Stimulated activated effector memory CD8-positive, alpha-beta T cell treated with anti-CD3 and anti-CD28 coated beads, Interleukin-12 subunit alpha, Interleukin-12 subunit beta, amount 100 ng/mL, for 72 hours (primary cell): ENCODE data around the gene SEMG2.

ENCODE experiments used
- ATAC-seq: fragments of 150-1000 bp; cut with Tn5 transposase; 2 replicates; pipeline ENCODE4 v1.10.0; 2021
- DNase-seq, 2 donors: peaks; one replicate each; pipeline ENCODE4 v3.0.0; 2021 to 2022; ENCODE audit warnings: low spot score in 2 of 2
- H3K27ac Mint-ChIP-seq: one replicate; pipeline ENCODE4 v1.8.0; 2022; ENCODE audit warnings: mild to moderate bottlenecking, mixed read lengths
- H3K36me3 Mint-ChIP-seq: one replicate; pipeline ENCODE4 v1.8.0; 2022; ENCODE audit warnings: mild to moderate bottlenecking, mixed read lengths
- H3K4me1 Mint-ChIP-seq: one replicate; pipeline ENCODE4 v1.8.0; 2022; ENCODE audit warnings: mixed read lengths
- H3K4me3 Mint-ChIP-seq: one replicate; pipeline ENCODE4 v1.8.0; 2022; ENCODE audit warnings: mild to moderate bottlenecking, mixed read lengths
- H3K9me3 Mint-ChIP-seq: one replicate; pipeline ENCODE4 v1.8.0; 2022; ENCODE audit warnings: mixed read lengths

The SEMG2 gene

DNA sequence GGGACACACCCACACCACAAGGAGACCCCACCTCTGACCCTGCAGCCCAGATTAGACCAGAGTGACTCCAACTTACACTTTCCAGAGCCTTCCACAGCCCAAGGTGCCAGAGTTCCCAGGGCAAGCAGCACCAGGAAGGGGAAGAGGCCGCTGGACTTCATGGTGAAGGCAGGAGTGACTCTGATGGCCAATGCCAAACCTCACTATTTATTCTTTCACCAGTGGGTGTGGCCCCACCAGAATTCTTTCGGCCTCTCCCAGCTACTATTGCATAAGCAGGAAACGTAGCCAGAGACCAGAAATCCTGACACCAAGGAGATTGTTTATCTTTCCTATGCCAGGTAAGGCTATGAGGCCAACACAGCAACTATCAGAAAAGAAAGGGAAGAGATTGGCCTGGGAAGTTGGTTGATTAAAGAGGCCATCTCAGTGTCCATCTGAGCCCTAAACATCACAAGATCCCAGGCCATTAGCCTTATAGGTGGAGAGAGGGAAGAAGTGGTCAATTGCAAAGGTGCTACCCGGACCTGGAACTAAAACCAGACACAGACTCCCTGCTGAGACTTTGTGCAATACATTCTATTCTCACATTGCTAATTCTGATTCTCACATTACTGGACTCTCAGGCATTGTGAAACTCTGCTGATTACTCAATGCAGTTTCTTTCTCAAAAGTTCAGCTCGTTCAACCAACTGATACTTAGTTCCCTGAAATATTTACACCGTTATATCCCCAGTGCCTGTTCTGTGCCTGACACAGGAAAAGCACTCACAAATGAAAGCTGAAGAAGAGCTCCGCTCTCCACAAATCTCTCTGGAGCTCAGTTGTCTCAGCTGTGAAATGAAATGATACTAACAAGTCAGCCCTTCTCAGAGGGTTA lies 33.5 kb downstream of the SEMG2 start, which contains the start of gene SLPI:
Gene SLPI, minus strand, starts transcription at position 182 of the 880 bp plus-strand sequence. Its CDS starts 21 bp downstream, at position 161.
- no peak within 1 kb of the TSS for H3K27ac Mint-ChIP-seq
- no peak within 1 kb of the TSS for H3K4me3 Mint-ChIP-seq
- no peaks in the 10 kb centered on the region for H3K36me3 Mint-ChIP-seq
- peaks cover 4% of the 10 kb centered on the region for H3K4me1 Mint-ChIP-seq
- ATAC-seq (peak; percentile 69), DNase-seq (peak in 1 of 2 donors; percentile 57)
- H3K9me3 Mint-ChIP-seq = no peaks in the 10 kb centered on the region

DNA sequence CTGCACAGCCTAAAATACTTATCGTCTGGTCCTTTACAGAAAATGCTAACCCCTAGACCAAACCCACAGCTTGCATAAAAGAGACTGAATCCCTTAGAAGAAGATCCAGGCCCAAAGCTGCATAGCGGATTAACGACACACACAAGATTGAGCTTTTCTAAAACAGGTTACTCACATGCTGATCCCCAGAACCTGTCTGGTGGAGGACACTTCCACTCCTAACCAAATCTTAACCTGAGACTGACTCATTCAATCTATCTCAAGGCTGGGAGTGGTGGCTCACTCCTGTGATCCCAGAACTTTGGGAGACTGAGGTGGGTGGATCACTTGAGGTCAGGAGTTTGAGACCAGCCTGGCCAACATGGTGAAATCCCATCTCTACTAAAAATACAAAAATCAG lies 36.0 kb downstream of the SEMG2 start:
- Mint-ChIP-seq H3K4me3 (no peak overlapping the region), H3K4me1 (peaks cover 4% of the 10 kb centered on the region), H3K9me3 (no peaks in the 10 kb centered on the region), H3K36me3 (no peaks in the 10 kb centered on the region), H3K27ac (no peak overlapping the region)
- ATAC-seq = no peak
- DNase-seq = no peak

- Mint-ChIP-seq H3K4me1 (peaks cover 4% of the 10 kb centered on the region), H3K36me3 (no peaks in the 10 kb centered on the region), H3K9me3 (no peaks in the 10 kb centered on the region), H3K4me3 (no peak overlapping the region), H3K27ac (no peak overlapping the region)
- no peak for ATAC-seq
- DNase-seq = no peak
These were observed 36.5 kb downstream of the SEMG2 start for GRCh38 chr20:45257711-45258110.

DNA sequence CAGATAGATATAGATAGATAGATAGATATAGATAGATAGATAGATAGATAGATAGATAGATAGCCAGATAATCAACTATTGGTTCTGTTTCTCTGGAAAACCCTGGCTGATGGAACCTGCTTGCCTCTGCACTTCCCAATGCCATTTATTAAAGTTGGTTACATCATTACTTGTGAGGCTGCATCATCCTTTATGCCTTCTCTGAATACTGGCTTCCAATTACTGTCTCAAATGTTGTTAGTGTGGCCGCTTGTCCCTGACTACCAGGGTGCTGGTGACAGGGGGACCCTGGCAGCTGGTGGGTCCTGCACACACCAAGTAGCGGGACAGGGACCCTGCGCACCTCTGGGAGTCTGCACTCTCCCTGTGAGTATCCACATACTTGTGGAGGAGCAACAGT lies 37.1 kb downstream of the SEMG2 start:
- no peak for DNase-seq
- ATAC-seq = no peak
- no peak overlapping the region for H3K4me3 Mint-ChIP-seq
- H3K9me3 Mint-ChIP-seq = no peaks in the 10 kb centered on the region
- no peaks in the 10 kb centered on the region for H3K36me3 Mint-ChIP-seq
- no peak overlapping the region for H3K27ac Mint-ChIP-seq
- peaks cover 4% of the 10 kb centered on the region for H3K4me1 Mint-ChIP-seq

GRCh38 chr20:45258664-45259063 lies 37.5 kb downstream of the SEMG2 start:
- Mint-ChIP-seq H3K4me3 (no peak overlapping the region), H3K27ac (no peak overlapping the region), H3K9me3 (no peaks in the 10 kb centered on the region), H3K4me1 (peaks cover 4% of the 10 kb centered on the region), H3K36me3 (no peaks in the 10 kb centered on the region)
- ATAC-seq (no peak), DNase-seq (no peak)

DNA sequence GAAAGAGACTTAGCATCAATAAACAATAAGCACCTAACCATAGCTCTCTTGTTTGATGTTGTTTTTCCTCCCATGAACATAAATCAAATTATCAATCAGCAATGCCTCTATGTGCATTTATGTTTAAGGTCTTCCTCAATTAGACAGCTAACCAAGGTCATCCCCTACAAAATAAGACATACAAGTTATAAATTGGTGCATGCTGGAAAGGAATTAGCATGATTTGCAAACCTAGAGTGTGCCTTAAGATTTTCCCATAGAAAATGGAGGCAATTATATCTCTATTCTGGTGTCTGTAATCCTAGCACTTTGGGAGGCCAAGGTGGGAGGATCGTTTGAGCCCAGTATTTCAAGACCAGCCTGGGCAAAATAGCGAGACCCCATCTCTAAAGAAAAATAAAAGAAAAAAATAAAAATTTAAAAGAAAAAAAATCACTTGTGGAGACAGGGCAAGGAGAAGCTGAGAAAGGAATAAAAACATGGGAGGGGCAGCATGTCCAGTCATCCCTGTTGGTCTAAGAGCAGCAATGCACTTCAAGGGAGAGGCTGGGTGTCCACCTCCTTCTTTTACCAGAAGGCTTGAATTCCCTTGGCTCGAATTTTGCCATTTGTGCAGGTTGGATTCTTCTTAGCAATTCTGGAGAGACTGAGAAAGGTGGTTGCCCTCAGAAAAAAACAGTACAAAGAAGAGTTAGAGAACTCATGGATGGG lies 42.5 kb downstream of the SEMG2 start:
- DNase-seq = no peak
- Mint-ChIP-seq H3K4me3 (no peak overlapping the region), H3K27ac (no peak overlapping the region), H3K9me3 (no peaks in the 10 kb centered on the region), H3K36me3 (no peaks in the 10 kb centered on the region), H3K4me1 (no peaks in the 10 kb centered on the region)
- no peak for ATAC-seq

DNA sequence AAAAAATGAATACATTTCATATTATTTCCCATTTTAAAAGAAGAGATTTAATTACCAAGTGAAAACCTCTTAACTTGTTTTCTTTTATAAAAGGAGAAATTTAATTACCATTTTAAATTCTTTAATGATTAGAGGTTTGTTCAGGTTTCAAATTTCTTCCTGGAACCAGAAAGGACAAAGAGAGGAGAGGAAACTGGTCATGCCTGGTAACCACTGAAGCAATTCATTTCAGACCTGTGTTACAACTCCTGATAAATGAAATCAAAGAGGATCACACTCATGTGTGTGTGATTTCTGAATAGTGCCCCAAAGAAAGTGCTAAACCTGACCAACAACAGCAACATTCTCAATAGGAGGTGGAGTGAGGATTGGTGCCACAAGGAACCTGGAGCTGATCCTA lies 45.8 kb downstream of the SEMG2 start:
- H3K4me1 Mint-ChIP-seq = no peaks in the 10 kb centered on the region
- no peaks in the 10 kb centered on the region for H3K9me3 Mint-ChIP-seq
- ATAC-seq (no peak), DNase-seq (no peak)
- no peak overlapping the region for H3K27ac Mint-ChIP-seq
- H3K4me3 Mint-ChIP-seq = no peak overlapping the region
- no peaks in the 10 kb centered on the region for H3K36me3 Mint-ChIP-seq

DNA sequence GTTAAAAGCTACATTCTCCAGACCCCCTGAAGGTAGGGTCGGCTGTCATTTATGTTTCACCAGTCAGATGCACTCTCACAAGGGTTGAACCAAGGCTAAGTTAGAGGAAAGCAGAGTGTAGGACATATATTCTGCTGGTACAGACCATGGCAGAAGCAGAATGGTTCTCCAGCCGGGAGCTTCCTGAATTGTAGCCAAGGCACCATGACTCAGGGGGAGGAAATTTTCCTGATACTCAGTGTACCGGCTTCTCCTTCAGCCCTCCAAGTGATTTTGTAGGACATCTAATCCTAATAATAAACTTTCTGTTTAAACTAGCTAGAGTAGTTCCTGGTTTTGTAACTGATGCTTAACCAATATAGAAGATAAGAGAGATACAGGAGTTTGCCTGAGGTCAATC lies 47.4 kb downstream of the SEMG2 start:
- Mint-ChIP-seq H3K36me3 (no peaks in the 10 kb centered on the region), H3K4me1 (no peaks in the 10 kb centered on the region), H3K9me3 (no peaks in the 10 kb centered on the region), H3K27ac (no peak overlapping the region), H3K4me3 (no peak overlapping the region)
- ATAC-seq (no peak), DNase-seq (no peak)

GRCh38 chr20:45269056-45269455 lies 47.9 kb downstream of the SEMG2 start:
- no peak for ATAC-seq
- H3K36me3 Mint-ChIP-seq = no peaks in the 10 kb centered on the region

GRCh38 chr20:45269754-45270270 lies 48.6 kb downstream of the SEMG2 start:
- H3K4me3 Mint-ChIP-seq = no peak overlapping the region
- H3K27ac Mint-ChIP-seq = no peak overlapping the region
- ATAC-seq (no peak), DNase-seq (peak in 1 of 2 donors; percentile 38)
- H3K9me3 Mint-ChIP-seq = no peaks in the 10 kb centered on the region
- H3K36me3 Mint-ChIP-seq = no peaks in the 10 kb centered on the region
- no peaks in the 10 kb centered on the region for H3K4me1 Mint-ChIP-seq

More at GRCh38 chr20:45269056-45269455, 47.9 kb downstream of the SEMG2 start:
- DNase-seq = peak in 1 of 2 donors; percentile 10
- Mint-ChIP-seq H3K9me3 (no peaks in the 10 kb centered on the region), H3K4me1 (no peaks in the 10 kb centered on the region), H3K4me3 (no peak overlapping the region), H3K27ac (no peak overlapping the region)
